GM12891 (cell line): Measurements from ENCODE around the gene MNT.

ENCODE experiments used
- DNase-seq: peaks from one replicate; pipeline ENCODE4 v3.0.0; 2011; ENCODE audit warnings: low spot score; ENCODE audit not compliant: insufficient read length
- FAIRE-seq: peaks from 2 replicates; lab custom pipeline; 2011; peaks lifted over from hg19 to GRCh38; lab: Jason Lieb, UNC
- PAX5 ChIP-seq: IDR thresholded peaks from 2 replicates; pipeline ENCODE4 v1.6.1; 2011; ENCODE audit warnings: low read length, moderate library complexity, mild to moderate bottlenecking; ENCODE audit not compliant: insufficient read depth, severe bottlenecking
- POLR2A ChIP-seq: IDR thresholded peaks from 2 replicates; pipeline ENCODE4 v1.6.1; 2011; ENCODE audit warnings: low read depth, low read length, control low read depth
- POLR2AphosphoS5 ChIP-seq: IDR thresholded peaks from 2 replicates; pipeline ENCODE4 v1.6.1; 2011; ENCODE audit warnings: low read depth, low read length, control low read depth
- POU2F2 ChIP-seq: IDR thresholded peaks from 2 replicates; pipeline ENCODE4 v1.6.1; 2011; ENCODE audit warnings: low read depth, mild to moderate bottlenecking, control low read depth, low read length, moderate library complexity
- SPI1 ChIP-seq: IDR thresholded peaks from 2 replicates; pipeline ENCODE4 v1.6.1; 2011; ENCODE audit warnings: low read depth, low read length, control low read depth
- TAF1 ChIP-seq: IDR thresholded peaks from 2 replicates; pipeline ENCODE4 v1.6.1; 2011; ENCODE audit warnings: low read depth, low read length, control low read depth

Gene MNT

DNA sequence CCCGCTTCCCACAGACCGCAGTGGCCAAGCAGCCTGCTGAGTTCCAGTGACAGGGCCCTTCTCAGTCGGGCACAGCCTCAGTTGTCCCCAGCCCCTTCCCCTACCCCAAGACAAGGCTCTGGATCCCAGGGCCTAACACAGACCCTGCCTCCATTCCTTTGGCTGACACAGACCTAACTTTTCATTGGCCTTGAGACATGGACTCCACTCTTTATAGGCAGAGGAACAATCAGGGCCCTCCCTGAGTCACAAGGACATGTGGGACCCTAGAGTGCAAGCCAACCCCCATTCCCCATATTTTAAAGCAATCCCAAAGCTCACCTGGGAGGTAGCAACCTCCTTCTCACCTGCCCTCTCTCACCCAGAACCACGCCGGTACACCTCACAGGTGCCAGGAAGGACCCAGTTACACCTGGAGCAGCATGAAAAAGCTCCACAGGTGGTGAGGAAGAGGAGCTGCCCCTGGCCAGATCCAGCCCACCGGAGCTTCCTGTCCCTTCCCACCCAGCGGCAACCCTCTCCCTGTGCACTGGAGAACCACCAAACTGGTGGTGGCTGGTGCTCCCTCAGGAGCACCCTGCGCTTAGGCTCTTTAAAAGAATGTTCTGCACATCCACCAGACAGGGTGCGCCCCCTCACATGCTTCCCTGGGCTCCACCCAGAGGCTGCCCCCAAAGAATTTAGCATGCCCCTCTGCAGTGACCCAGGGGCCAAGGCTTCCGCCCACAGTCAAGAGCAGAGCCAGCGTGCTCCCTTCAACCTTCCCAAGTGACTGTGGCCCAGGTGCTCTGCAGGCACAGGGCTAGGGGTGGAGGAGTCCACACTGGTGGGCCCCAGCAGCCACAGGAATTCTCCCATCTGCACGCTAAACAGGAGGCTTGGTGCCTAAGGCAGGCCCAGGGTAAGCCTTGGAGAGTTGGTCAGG is 3.4 kb downstream of the MNT start:
- no peak for FAIRE-seq
- no peak for DNase-seq
- TF ChIP-seq POU2F2 (no peak), POLR2AphosphoS5 (no peak), SPI1 (no peak), PAX5 (no peak), POLR2A (no peak), TAF1 (no peak)

- peak; percentile 82 for FAIRE-seq
- TF ChIP-seq PAX5 (no peak), SPI1 (0 out of 2 replicates have a peak, but pooled peaks have one; percentile 30), TAF1 (no peak), POLR2A (no peak), POU2F2 (no peak), POLR2AphosphoS5 (peak; percentile 18; the same call in 1 of the 2 replicates)
- DNase-seq, result no peak
These were observed 4.2 kb downstream of the MNT start for GRCh38 chr17:2396568-2397246.

- DNase-seq (no peak), FAIRE-seq (peak; percentile 64)
- TF ChIP-seq POLR2AphosphoS5 (no peak), SPI1 (no peak), POLR2A (no peak), TAF1 (no peak), POU2F2 (no peak), PAX5 (no peak)
These were observed 4.7 kb downstream of the MNT start for GRCh38 chr17:2396192-2396567.

DNA sequence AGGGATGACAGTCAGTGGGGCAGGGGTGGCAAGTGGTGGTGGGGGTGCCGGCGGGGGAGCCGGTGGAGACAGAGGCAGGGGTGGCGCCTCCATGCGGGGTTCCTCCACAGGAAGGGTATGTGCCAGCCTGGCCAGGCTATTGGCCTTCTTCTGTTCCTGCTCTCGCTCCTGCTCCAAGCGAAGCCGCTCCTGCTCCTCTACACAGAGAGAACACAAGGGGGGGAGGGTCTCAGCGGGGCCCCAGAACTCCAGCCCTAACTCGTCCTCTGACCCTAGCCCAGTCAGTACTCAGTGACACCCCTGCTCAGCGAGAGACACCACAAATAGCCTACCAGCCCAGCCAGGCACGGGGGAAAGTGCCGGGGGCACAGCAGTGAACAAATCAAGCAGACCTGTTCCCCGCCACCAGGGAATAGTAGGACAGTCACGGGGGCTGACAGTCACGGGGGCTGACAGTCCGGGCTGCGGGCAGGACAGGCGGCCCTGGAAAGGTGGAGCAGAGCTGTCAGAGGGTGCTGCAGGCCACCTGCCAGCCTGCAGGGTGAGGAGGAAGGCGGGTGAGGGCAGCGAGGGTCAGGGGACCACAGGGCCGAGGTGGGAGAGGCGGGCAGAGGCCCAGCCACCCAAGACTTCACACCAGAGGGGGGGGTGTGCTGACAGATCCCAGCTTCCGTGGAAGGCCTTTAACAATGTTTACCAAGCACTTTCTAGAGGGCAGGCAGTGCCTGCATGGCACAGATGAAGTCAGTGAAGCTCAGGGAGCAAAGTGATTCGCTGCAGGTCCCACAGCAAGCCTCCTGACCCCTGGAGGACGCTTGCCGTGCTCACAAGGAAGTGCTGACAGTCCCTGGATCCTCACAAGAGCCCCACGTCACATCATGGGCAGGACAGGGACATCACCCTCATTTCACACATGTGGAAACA is 5.3 kb downstream of the MNT start:
- TF ChIP-seq PAX5, result no peak
- no peak for TF ChIP-seq TAF1
- TF ChIP-seq POLR2AphosphoS5, result no peak
- no peak; the same call in 1 of the 2 replicates for TF ChIP-seq POLR2A
- TF ChIP-seq POU2F2, result no peak
- no peak for TF ChIP-seq SPI1
- FAIRE-seq, result no peak
- no peak for DNase-seq

- no peak for TF ChIP-seq TAF1
- no peak for TF ChIP-seq PAX5
- TF ChIP-seq POU2F2, result no peak
- no peak for TF ChIP-seq POLR2A
- no peak for TF ChIP-seq POLR2AphosphoS5
- TF ChIP-seq SPI1, result no peak
These were observed 6.1 kb downstream of the MNT start for GRCh38 chr17:2394775-2395201.

GRCh38 chr17:2393954-2394749 is 6.7 kb downstream of the MNT start:
- no peak for TF ChIP-seq POU2F2
- TF ChIP-seq TAF1, result no peak
- TF ChIP-seq SPI1, result no peak
- TF ChIP-seq POLR2AphosphoS5, result no peak
- TF ChIP-seq PAX5, result no peak
- TF ChIP-seq POLR2A, result no peak
- FAIRE-seq, result no peak
- no peak for DNase-seq

More at GRCh38 chr17:2394775-2395201, 6.1 kb downstream of the MNT start:
- FAIRE-seq (no peak), DNase-seq (no peak)

DNA sequence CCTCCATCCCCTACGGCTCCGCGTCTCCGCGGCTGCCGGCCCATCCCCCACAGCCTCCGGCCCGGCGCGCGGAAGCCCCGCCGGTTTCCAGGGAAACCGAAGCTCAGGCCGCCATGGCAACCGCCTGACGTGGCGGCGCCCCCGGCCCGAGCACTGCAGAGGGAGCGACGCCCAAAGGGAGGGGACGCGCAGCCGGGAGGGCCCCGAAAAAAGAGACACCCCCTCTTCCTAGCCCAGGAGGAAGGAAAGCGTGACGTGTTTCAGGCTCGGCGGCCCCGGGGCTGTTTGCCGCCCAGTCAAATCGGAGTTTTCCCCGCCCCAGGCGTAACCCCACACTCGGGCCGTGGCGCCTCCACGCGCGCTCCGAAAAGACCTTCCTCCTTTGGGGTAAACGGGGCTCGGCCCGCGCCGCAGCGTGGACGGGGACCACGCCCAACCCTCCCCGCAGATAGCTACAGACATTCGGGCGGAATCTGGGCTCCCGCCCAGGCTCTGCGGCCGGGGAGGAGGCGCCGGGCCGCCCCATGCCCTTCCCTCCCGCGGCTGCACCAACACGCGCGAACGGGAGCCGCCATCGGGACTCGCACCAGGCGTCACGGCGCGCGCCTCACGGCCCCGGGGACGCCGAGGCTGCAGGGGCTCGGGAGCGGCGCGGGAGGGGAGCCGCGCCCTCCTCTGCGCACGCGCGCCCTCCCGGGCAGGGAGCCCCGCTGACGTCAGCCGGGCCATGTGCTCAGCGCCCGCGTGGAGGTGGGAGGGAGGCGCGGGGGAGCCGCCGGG is 7.5 kb downstream of the MNT start:
- FAIRE-seq (peak; percentile 99), DNase-seq (peak; percentile 92)
- peak; percentile 16; the same call in 1 of the 2 replicates for TF ChIP-seq POLR2AphosphoS5
- TF ChIP-seq TAF1, result no peak
